Measurements from ENCODE around the gene ZBED3. TPM values are rescaled to one million over a fixed set of nuclear protein-coding genes. Genes with fewer than 3 reads are reported as not detected.
"Not testable (repeated sequence)": the region's sequence is repeated elsewhere in the genome, so short reads cannot be mapped to it uniquely, and the experiment has no call there.

The ZBED3 gene
- polyA plus RNA-seq (ENCODE audit: insufficient read depth in 1 of 5, insufficient read length in 5 of 5, low replicate concordance in 1 of 5), result 10 to 100 TPM; 25.1 to 30.7 (median 29.4) TPM
- long read RNA-seq, donor 1, full-length matches to known transcripts, result 9 of 9 reads
- long read RNA-seq, donor 1, partial matches to known transcripts, result 0 of 9 reads
- long read RNA-seq, donor 1, other reads (novel, unspliced or antisense), result 0 of 9 reads
- long read RNA-seq, donor 2, full-length matches to known transcripts, result 6 of 6 reads
- long read RNA-seq, donor 2, partial matches to known transcripts, result 0 of 6 reads
- long read RNA-seq, donor 2, other reads (novel, unspliced or antisense), result 0 of 6 reads
- long read RNA-seq, donor 3, full-length matches to known transcripts, result 5 of 5 reads
- long read RNA-seq, donor 3, partial matches to known transcripts, result 0 of 5 reads
- long read RNA-seq, donor 3, other reads (novel, unspliced or antisense), result 0 of 5 reads
- long read RNA-seq, donor 4, full-length matches to known transcripts, result 17 of 17 reads
- long read RNA-seq, donor 4, partial matches to known transcripts, result 0 of 17 reads
- long read RNA-seq, donor 4, other reads (novel, unspliced or antisense), result 0 of 17 reads
- long read RNA-seq, donor 5, full-length matches to known transcripts, result 10 of 10 reads
- long read RNA-seq, donor 5, partial matches to known transcripts, result 0 of 10 reads
- long read RNA-seq, donor 5, other reads (novel, unspliced or antisense), result 0 of 10 reads
- long read RNA-seq, donor 6, full-length matches to known transcripts, result 14 of 14 reads
- long read RNA-seq, donor 6, partial matches to known transcripts, result 0 of 14 reads
- long read RNA-seq, donor 6, other reads (novel, unspliced or antisense), result 0 of 14 reads
- long read RNA-seq, donor 7, full-length matches to known transcripts, result 16 of 16 reads
- long read RNA-seq, donor 7, partial matches to known transcripts, result 0 of 16 reads
- long read RNA-seq, donor 7, other reads (novel, unspliced or antisense), result 0 of 16 reads
- long read RNA-seq, donor 8, full-length matches to known transcripts, result 4 of 4 reads
- long read RNA-seq, donor 8, partial matches to known transcripts, result 0 of 4 reads
- long read RNA-seq, donor 8, other reads (novel, unspliced or antisense), result 0 of 4 reads

GRCh38 chr5:77086689-77087483 lies at the start of gene ZBED3:
Gene ZBED3, minus strand, starts transcription at chr5:77087285. Its CDS starts 9,407 bp downstream, at chr5:77077878.
- peak; percentile 85 to 86 for DNase-seq

- DNase-seq, result no peak
These were observed 46.1 kb upstream of the ZBED3 start for GRCh38 chr5:77133061-77133758.

GRCh38 chr5:77131361-77131760 lies 44.3 kb upstream of the ZBED3 start:
- no peak for DNase-seq

- DNase-seq, result no peak
These were observed 42.4 kb upstream of the ZBED3 start for GRCh38 chr5:77129391-77129990.

- no peak for DNase-seq
These were observed 41.5 kb upstream of the ZBED3 start for GRCh38 chr5:77128411-77129061.

- no peak for DNase-seq
These were observed 36.0 kb upstream of the ZBED3 start for GRCh38 chr5:77123057-77123456.

- no peak for DNase-seq
These were observed 33.6 kb upstream of the ZBED3 start for GRCh38 chr5:77120706-77121105.

- no peak for DNase-seq
These were observed 33.0 kb upstream of the ZBED3 start for GRCh38 chr5:77120086-77120485.

- no peak for DNase-seq
These were observed 30.1 kb upstream of the ZBED3 start for GRCh38 chr5:77117161-77117560.

- not testable (repeated sequence) for DNase-seq
These were observed 19.9 kb upstream of the ZBED3 start for GRCh38 chr5:77107035-77107434.

- DNase-seq, result no peak
These were observed 17.7 kb upstream of the ZBED3 start for GRCh38 chr5:77104813-77105212.

GRCh38 chr5:77103457-77103856 lies 16.4 kb upstream of the ZBED3 start:
- DNase-seq, result no peak

GRCh38 chr5:77102549-77102948 lies 15.5 kb upstream of the ZBED3 start:
- no peak for DNase-seq

GRCh38 chr5:77101298-77101697 lies 14.2 kb upstream of the ZBED3 start:
- DNase-seq, result no peak

- DNase-seq, result no peak
These were observed 8.1 kb upstream of the ZBED3 start for GRCh38 chr5:77095189-77095588.

GRCh38 chr5:77087484-77088261 lies 588 bp upstream of the ZBED3 start:
- DNase-seq, result peak; percentile 69 to 72

GRCh38 chr5:77086368-77086688 lies 757 bp downstream of the ZBED3 start:
- DNase-seq, result no peak

GRCh38 chr5:77083088-77083487 lies 4.0 kb downstream of the ZBED3 start:
- no peak for DNase-seq

- no peak for DNase-seq
These were observed 4.8 kb downstream of the ZBED3 start for GRCh38 chr5:77082280-77082679.

All from right lung (tissue), 10 donors.